GM11168 (cell line): Measurements from ENCODE around the gene ARVCF.

Experiments used
- in situ Hi-C: fragments of 300-500 bp; cut with MboI; formaldehyde crosslinking; loops from one replicate; pipeline ENCODE4 v1.12.0; 2022; ENCODE audit warnings: low sequenced_read_pairs; ENCODE audit not compliant: unreplicated experiment

Gene ARVCF

DNA sequence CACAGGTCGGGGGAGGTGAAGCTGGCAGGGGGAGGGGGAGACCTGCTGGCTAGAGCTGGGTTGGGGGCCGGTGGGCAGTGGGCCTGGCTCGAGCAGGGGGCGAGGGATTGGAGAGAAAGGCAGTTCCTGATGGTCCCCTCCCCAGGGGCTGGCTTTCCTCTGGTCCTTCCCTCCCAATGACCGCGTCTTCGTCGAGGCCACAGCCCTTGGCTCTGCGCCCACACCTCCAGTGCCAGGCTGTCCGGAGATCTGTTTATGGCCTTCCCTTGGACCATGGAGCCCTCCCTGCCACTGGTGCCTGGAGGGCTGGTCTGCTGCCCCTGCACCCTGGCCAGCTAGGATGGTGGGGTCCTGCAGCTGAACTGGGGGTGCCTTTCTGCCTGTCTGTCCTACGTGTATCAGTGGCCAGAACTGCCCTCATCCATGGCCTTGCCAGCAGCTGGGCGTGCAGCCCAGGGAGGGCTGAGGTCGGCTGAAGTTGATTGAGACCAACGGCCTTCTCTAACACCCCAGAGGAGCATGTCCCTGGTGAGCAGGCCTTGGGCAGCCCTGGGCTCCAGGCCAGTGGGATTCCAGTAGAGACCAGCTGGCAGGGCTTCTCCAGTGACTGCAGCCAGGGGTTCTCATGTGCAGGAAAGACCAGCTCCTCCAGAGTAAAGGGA is 16.6 kb upstream of the ARVCF start:
- in situ Hi-C loops: no loop called here

- in situ Hi-C loops: no loop called here
Measured at GRCh38 chr22:20032407-20032991, 15.9 kb upstream of the ARVCF start.

DNA sequence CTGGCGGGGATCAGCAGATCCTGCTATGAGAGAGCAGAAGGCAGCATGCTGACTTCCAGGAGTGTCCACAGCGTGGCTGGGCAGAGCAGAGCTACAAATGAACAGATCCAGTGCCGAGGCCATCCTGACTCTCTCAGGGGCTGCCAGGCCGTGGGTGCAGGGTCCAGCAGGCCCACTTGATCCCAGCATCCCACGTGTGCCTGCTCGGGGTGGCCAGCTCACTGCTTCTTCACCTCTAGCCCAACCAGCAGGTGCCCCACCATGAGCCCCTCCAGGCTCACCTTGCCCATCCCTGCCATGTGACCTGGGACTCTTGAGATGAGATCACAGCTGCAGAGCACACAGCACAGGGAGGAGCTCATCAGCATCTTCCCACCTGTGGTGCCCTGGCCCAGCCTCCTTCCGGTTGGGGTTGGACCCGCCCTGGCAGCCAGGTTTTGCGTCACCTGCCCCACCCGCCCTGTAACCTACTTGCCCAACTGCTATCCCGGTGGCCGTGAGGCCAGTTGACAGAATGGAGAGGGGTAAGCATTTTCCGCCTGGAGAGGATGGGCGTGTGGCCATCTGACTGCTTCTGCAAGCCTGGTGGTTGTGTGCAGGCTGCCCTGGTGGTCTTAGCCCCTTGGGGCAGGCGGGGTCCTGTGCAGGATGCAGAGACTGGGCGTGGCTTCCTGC is 15.2 kb upstream of the ARVCF start:
- in situ Hi-C loops: no loop called here

- in situ Hi-C loops: no loop called here
Measured at GRCh38 chr22:20029550-20030225, 13.1 kb upstream of the ARVCF start.

DNA sequence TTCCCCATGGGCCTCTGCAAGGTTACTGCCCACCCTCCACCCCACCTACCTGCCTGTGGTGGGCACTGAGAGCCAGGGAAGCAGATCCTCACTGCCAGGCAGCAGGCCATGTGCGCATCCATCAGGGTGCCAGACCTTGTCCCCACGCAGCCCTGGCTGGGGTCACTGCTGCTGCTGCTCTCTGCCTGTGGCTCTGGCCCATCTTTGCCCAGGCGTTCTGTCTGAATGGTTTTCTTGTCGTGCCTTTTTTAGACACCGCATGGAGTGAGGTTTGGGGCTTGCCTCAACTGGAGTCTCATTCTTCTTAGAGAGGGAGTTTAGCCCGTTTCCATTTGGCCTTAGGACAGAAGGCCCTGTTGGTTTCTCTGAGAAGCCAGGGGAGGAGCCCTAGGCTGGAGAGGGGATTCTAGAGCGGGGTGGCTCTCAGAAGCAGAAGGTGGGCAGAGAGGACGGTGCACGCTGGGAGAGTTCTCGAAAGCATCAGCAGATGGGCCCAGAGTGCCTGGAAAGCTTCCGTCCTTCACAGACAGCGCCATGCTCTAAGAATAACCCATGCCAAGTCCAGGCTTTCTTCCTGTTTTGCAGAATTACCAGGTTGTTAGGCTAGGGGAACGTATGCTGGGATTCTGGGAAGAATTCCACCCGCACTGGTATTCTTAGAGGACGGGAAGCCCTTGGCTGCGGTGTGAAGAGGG is 12.4 kb upstream of the ARVCF start:
- in situ Hi-C loops: no loop called here

- in situ Hi-C loops: no loop called here
Measured at GRCh38 chr22:20027966-20028854, 11.6 kb upstream of the ARVCF start.

DNA sequence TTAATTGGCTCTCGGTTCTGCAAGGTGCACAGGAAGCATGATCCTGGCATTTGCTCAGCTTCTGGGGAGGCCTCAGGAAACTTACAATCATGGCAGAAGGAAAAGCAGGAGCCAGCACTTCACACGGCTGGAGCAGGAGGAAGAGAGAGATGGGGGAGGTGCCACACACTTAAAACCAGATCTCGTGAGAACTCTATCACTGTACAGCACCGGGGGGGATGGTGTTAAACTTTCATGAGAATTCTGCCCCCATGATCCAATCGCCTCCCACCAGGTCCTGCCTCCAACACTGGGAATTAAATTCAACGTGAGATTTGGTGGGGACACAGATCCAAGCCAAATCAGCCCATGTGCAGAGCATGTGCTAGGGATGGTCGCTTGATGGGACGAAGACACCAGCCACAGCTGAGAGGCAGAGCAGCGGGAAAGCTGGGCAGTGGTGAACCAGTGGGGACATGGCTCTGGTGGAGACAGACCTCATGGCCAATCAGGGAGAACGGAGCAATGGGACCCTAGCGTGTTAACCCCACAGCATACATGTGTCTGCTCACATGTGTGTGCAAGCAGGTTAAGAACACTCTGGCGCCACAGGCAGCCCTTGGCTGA is 10.5 kb upstream of the ARVCF start:
- in situ Hi-C loops: no loop called here

DNA sequence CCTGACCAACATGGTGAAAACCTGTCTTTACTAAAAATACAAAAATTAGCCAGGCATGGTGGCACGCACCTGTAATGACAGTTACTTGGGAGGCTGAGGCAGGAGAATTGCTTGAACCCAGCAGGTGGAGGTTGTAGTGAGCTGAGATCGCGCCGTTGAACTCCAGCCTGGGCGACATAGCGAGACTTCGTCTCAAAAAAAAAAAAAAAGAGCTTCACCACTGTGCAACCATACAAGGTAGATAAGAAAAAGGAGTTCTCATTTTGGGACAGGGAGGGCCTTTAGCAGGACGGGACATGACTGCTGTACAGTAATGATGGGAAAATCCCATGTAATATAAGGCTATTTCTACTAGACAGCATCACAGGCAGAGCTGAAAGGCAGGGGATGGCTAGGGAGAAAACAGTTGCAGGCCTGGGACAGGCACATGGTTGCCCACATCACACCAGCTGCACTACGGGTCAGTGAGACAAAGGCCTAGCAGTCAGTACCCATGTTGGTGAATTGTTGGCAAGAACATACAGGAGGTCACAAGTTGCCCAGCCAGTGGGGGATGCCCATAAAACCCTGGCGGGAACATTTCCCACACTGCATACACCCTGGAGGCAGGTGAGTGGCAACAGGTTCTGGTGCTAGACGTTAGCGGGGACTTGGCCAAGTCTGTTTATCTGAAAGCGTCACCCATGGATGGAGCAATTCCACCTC is 9.7 kb upstream of the ARVCF start:
- in situ Hi-C loops: no loop called here

DNA sequence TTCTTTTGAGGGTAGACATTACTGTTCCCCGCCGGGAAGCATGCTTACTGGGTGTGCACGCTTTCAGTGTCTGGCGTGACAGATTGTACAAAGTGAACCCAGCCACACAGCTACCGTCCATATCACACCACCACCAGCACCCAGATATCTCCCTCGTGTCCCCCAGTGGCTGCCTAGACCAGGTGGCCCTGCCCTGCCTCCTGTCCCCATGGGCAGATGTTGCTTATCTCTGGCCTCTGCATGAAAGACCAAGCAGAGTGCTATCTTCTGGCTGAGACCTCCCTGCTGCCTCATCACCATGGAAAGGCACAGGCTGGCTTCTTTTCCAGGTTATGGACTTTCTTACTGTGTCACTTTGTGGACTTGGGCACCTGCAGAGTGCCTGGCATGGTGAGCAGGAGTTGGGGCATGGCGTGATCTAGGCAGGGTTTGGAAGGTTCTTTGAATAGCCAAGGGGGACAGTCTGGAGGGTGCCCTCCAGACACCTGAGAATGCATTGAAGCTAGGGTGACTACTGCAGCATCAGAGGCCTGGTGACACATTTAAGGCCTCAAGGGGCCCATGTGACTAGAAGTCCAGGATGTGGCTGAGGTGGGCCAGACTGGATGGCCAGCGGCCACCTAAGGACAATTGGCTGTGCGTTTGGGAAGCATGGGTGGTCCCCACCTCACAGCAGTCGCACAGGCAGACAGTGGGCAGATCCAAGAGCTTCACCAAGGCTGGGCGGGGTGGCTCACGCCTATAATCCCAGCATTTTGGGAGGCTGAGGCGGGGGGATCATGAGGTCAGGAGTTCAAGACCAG is 9.0 kb upstream of the ARVCF start:
- in situ Hi-C loops: no loop called here

- in situ Hi-C loops: no loop called here
Measured at GRCh38 chr22:20024650-20025397, 8.2 kb upstream of the ARVCF start.

DNA sequence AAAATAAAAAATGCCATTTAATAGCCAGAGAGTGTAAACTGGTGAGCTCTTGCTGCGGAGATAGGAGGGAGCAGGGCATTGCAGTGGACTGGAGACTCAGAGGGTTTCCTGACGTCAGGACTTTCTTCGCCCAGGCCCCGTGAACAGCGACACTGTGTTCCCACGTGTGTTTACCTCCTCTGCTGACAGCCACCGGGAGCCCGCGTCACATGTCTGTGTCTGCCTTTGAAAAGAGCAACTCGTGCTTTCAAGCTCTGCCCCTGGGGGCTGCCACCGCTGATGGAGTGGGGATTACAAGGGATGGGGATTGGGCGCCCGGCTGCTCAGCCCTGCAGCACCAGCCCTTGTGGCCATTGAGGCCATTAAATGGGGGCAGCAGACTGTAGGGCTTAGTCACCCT is 7.6 kb upstream of the ARVCF start:
- in situ Hi-C loops: no loop called here

- in situ Hi-C loops: no loop called here
Measured at GRCh38 chr22:20022978-20023613, 6.5 kb upstream of the ARVCF start.

- in situ Hi-C loops: no loop called here
Measured at GRCh38 chr22:20022231-20022977, 5.8 kb upstream of the ARVCF start.

- in situ Hi-C loops: no loop called here
Measured at GRCh38 chr22:20021196-20022181, 4.9 kb upstream of the ARVCF start.
